Sigmoid colon (tissue), 7 donors: Measurements from ENCODE around the gene FARSA. TPM values are rescaled to one million over a fixed set of nuclear protein-coding genes. Genes with fewer than 3 reads are reported as not detected.

Experiments
- DNase-seq: peaks from one replicate; pipeline ENCODE4 v3.0.0-alpha.2; 2019
- H3K27ac ChIP-seq, 4 donors: fragments of 200-600 bp; sonication (generic); one replicate each; pipeline ENCODE4 v1.5.1; 2016 to 2019; ENCODE audit warnings: mild to moderate bottlenecking in 1 of 4
- H3K27me3 ChIP-seq, 3 donors: fragments of 200-600 bp; sonication (generic); one replicate each; pipeline ENCODE4 v1.5.1; 2019; ENCODE audit warnings: mild to moderate bottlenecking in 1 of 3
- H3K36me3 ChIP-seq, 4 donors: fragments of 200-600 bp; sonication (generic); one replicate each; pipeline ENCODE4 v1.5.1; 2016 to 2019
- H3K4me1 ChIP-seq, 4 donors: fragments of 200-600 bp; sonication (generic); one replicate each; pipeline ENCODE4 v1.5.1; 2017 to 2019
- H3K4me3 ChIP-seq, 4 donors: fragments of 200-600 bp; sonication (generic); one replicate each; pipeline ENCODE4 v1.5.1; 2017 to 2019; ENCODE audit warnings: mild to moderate bottlenecking in 2 of 4, moderate library complexity in 1 of 4
- H3K9me3 ChIP-seq, 4 donors: fragments of 200-600 bp in 3 of 4; sonication (generic) in 3 of 4; one replicate each; pipeline versions ENCODE4 v1.5.1 to v1.6.1; 2013 to 2019
- EP300 ChIP-seq, 4 donors: sonication (generic); formaldehyde crosslinking; IDR thresholded peaks; one replicate each; pipeline ENCODE4 v1.6.1; 2017; ENCODE audit warnings: antibody characterized with exemption in 4 of 4
- POLR2A ChIP-seq, 2 donors: fragments of 450-650 bp; IDR thresholded peaks; one replicate each; pipeline ENCODE4 v1.6.1; 2016; ENCODE audit warnings: antibody characterized with exemption in 2 of 2, mild to moderate bottlenecking in 2 of 2, moderate library complexity in 2 of 2
- POLR2AphosphoS5 ChIP-seq, 4 donors: sonication (generic); formaldehyde crosslinking; IDR thresholded peaks; one replicate each; pipeline ENCODE4 v1.6.1; 2017; ENCODE audit warnings: antibody characterized with exemption in 4 of 4
- WGBS, 2 donors: extraction: QIAGEN DNeasy Blood & Tissue Kit; methylation state at CpG; one replicate each; pipeline ENCODE4 v1.1.7; 2013; 5-methylcytosine and 5-hydroxymethylcytosine counted together
- intact Hi-C: fragments of 100-400 bp; cut with DNase I; formaldehyde crosslinking; loops from one replicate; pipeline ENCODE4 v1.15.1; 2023
- polyA plus RNA-seq, 3 donors: library from polyadenylated mRNA; stranded (reverse); fragments of 200-250 nt; gene quantifications; one replicate each; pipeline ENCODE4 v1.2.3, GENCODE V29; 2013
- total RNA-seq, 4 donors: library from RNA; depleted of rRNA; stranded (reverse); fragments of >200 nt; gene quantifications; one replicate each; pipeline ENCODE4 v1.1.0, GENCODE V29; 2016
- TF ChIP-seq, protein P1 (sequence below), 4 experiments: fragments of 450-650 bp in 3 of 4; fragments of 200-600 bp in 1 of 4; IDR thresholded peaks; one replicate each; pipeline ENCODE4 v1.5.1; 2016 to 2019; ENCODE audit warnings: antibody characterized with exemption in 4 of 4, mild to moderate bottlenecking in 3 of 4, moderate library complexity in 2 of 4
- donor health status: healthy with polysubstance abuse.
- donor health status: Bipolar disorder and iron deficiency.
- donor health status: healthy.

FARSA gene
- total and polyA plus RNA-seq, 7 donors, result 21.4 to 86.8 (median 31.6) TPM

DNA sequence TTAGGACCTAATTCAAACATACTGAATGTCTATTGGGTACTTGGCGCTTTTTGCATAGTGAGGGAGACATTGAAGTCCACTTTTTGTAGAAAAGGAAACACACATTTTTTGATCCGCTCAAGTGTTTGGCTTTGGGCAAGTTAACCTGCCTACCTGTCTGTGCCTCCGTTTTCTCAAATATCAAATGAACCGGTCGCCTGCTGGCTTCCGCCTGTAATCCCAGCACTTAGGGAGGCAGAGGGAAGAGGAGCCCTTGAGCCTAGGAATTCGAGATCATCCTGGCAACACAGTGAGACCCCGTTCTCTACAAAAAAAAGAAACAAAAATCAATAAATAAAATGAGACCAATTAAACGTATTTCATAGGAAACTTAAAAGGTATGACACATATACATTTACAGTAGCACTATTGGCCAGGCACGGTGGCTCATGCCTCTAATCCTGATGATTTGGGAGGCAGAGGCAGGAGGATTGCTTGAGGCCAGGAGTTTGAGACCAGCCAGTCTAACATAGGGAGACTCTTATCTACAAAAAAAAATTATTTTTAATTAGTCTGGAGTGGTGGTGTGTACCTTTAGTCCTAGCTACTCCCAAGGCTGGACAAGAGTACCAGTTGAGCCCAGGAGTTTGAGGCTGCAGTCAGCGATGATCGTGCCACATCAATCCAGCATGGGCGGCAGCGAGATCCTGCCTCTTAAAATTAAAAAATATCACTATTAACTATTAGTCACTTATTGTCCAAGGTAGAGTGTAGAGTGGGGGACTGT, 13.4 kb upstream of the FARSA start:
- intact Hi-C loops, result loop anchor here (5.0 kb wide), 1 partner anchor 60 kb away; the partner anchor contains the start of gene KLF1

DNA sequence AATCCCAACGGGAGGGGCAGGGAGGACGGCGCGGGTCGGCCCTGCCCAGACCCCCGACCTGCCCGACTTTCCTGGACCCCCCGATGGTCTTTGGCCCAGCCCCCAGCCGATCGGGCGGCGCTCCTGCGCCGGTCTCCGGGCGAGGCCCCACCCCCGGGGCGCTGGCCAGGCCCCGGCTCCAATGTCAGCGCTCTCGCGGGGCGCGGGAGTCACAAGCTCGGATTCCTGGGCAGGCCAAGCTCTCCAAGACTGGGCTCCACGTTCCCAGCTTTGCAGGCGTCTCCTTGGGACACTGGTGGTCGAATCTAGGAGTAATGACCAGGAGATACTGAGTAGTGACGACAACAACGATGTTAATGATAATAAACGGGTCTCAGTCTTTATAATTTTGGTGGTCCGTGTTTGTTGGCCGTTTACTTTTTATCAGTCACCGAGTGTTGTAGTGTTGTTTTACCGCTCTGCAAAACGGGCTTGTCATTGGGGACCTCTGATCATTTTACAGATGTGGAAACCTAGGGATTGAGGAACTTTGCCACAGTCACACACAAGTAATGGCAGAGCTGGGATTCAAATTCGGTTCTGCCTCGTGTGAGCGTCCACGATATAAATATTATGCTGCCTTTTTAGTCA, 12.7 kb upstream of the FARSA start:
- TF ChIP-seq EP300 (IDR thresholded peaks at IDR 0.05) (no peak), POLR2A (IDR thresholded peaks at IDR 0.05) (no peak), POLR2AphosphoS5 (IDR thresholded peaks at IDR 0.05) (no peak)
- TF ChIP-seq, protein P1, sequence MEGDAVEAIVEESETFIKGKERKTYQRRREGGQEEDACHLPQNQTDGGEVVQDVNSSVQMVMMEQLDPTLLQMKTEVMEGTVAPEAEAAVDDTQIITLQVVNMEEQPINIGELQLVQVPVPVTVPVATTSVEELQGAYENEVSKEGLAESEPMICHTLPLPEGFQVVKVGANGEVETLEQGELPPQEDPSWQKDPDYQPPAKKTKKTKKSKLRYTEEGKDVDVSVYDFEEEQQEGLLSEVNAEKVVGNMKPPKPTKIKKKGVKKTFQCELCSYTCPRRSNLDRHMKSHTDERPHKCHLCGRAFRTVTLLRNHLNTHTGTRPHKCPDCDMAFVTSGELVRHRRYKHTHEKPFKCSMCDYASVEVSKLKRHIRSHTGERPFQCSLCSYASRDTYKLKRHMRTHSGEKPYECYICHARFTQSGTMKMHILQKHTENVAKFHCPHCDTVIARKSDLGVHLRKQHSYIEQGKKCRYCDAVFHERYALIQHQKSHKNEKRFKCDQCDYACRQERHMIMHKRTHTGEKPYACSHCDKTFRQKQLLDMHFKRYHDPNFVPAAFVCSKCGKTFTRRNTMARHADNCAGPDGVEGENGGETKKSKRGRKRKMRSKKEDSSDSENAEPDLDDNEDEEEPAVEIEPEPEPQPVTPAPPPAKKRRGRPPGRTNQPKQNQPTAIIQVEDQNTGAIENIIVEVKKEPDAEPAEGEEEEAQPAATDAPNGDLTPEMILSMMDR (IDR thresholded peaks at IDR 0.05), result no peak
- H3K27ac ChIP-seq, result peak overlapping the region; percentile 93 to 99 (median 96)
- no peaks in the 10 kb centered on the region for H3K9me3 ChIP-seq
- no peaks in the 10 kb centered on the region for H3K27me3 ChIP-seq
- peaks cover 0 to 46% (median 22%) of the 10 kb centered on the region in 4 donors for H3K4me1 ChIP-seq
- H3K36me3 ChIP-seq, result peaks cover 48 to 73% (median 57%) of the 10 kb centered on the region in 4 donors
- intact Hi-C loops, result loop anchor here (5.0 kb wide), 1 partner anchor 59 kb away; the partner anchor contains the start of gene KLF1
- WGBS, 2 donors, result 0 to 1% methylated on average over 40 of the region's 40 CpGs
- H3K4me3 ChIP-seq, result peak overlapping the region; percentile 88 to 100 (median 93)
- DNase-seq, result peak; percentile 85

More for the DNA sequence above, 13.4 kb upstream of the FARSA start:
- H3K27me3 ChIP-seq, result no peaks in the 10 kb centered on the region
- H3K4me3 ChIP-seq, result peak overlapping the region; percentile 88 to 100 (median 93)
- H3K9me3 ChIP-seq, result no peaks in the 10 kb centered on the region
- DNase-seq, result no peak
- peaks cover 42 to 73% (median 57%) of the 10 kb centered on the region in 4 donors for H3K36me3 ChIP-seq
- TF ChIP-seq EP300 (IDR thresholded peaks at IDR 0.05), result no peak
- no peak for TF ChIP-seq POLR2AphosphoS5 (IDR thresholded peaks at IDR 0.05)
- TF ChIP-seq POLR2A (IDR thresholded peaks at IDR 0.05), result no peak
- TF ChIP-seq, protein P1 (IDR thresholded peaks at IDR 0.05), result no peak
- WGBS, 2 donors, result 61 to 71% methylated on average over 14 of the region's 14 CpGs
- peak overlapping the region; percentile 93 to 99 (median 96) for H3K27ac ChIP-seq
- H3K4me1 ChIP-seq, result peaks cover 0 to 38% (median 19%) of the 10 kb centered on the region in 4 donors

DNA sequence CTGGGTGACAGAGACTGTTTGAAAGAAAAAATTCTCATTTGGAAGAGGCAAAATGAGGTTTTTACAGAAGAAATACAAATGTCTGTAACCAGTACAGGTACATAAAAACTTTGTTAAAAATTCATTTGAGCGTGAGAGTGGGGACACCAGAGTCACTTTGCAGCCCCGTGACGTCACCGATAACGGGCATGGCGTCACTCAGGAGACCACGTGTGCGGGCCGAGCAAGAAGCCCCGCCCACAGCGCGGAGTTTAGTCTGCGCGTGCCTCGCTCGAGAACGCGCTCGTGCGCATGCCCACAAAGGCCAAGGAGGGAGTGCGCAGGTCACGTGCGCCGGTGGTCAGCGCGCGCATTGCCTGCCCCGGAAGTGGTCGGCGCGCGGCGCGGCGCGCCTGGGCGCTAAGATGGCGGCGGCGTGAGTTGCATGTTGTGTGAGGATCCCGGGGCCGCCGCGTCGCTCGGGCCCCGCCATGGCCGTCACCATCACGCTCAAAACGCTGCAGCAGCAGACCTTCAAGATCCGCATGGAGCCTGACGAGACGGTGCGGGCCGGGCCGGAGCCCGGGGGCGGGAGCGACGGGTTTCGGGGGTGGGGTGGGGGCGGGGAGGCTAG, 12.1 kb upstream of the FARSA start, which contains the start of gene RAD23A:
Gene RAD23A (plus strand): TSS at position 384 of the 613 bp plus-strand sequence. CDS start 87 bp downstream, at position 471.
- Histone ChIP-seq H3K27ac (peak within 1 kb of the TSS; percentile 93 to 99 (median 96)), H3K27me3 (no peaks in the 10 kb centered on the region), H3K4me3 (peak within 1 kb of the TSS; percentile 88 to 100 (median 93)), H3K4me1 (peaks cover 0 to 52% (median 27%) of the 10 kb centered on the region in 4 donors), H3K9me3 (no peaks in the 10 kb centered on the region), H3K36me3 (peaks cover 52 to 73% (median 60%) of the 10 kb centered on the region in 4 donors)
- peak; percentile 99 for DNase-seq
- intact Hi-C loops, result loop anchor here (5.0 kb wide), 1 partner anchor 58 kb away; the partner anchor contains the start of gene KLF1
- 0 to 1% methylated on average over 62 of the region's 62 CpGs for WGBS, 2 donors
- TF ChIP-seq POLR2A (IDR thresholded peaks at IDR 0.05), result peak; percentile 79 to 87
- peak; percentile 92 to 99 (median 98) for TF ChIP-seq POLR2AphosphoS5 (IDR thresholded peaks at IDR 0.05)
- peak in 1 of 4 donors; percentile 62 for TF ChIP-seq EP300 (IDR thresholded peaks at IDR 0.05)
- TF ChIP-seq, protein P1 (IDR thresholded peaks at IDR 0.05), result no peak

DNA sequence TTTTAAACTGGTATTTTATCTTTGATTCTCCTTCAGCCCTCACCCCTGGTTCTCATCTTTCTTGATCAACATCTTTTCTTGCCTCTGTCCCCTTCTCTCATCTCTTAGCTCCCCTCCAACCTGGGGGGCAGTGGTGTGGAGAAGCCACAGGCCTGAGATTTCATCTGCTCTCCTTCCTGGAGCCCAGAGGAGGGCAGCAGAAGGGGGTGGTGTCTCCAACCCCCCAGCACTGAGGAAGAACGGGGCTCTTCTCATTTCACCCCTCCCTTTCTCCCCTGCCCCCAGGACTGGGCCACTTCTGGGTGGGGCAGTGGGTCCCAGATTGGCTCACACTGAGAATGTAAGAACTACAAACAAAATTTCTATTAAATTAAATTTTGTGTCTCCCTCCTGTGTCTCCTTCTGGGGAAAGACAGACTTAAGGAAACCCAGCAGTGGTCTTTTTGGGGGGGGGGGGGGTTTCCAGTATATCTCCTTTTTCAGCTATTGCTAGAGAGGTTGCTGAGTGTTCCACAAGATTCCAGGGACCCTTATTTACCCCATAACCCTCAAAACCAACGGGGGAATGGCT, 10.7 kb upstream of the FARSA start:
- H3K27me3 ChIP-seq, result no peaks in the 10 kb centered on the region
- peak overlapping the region in 3 of 4 donors; percentile 93 to 99 (median 95) for H3K27ac ChIP-seq
- no peak overlapping the region for H3K4me3 ChIP-seq
- TF ChIP-seq, protein P1 (IDR thresholded peaks at IDR 0.05), result no peak
- TF ChIP-seq POLR2AphosphoS5 (IDR thresholded peaks at IDR 0.05) (no peak), EP300 (IDR thresholded peaks at IDR 0.05) (no peak), POLR2A (IDR thresholded peaks at IDR 0.05) (no peak)
- 60 to 74% methylated on average over 2 of the region's 2 CpGs for WGBS, 2 donors
- H3K9me3 ChIP-seq, result no peaks in the 10 kb centered on the region
- no peak for DNase-seq
- peaks cover 0 to 66% (median 40%) of the 10 kb centered on the region in 4 donors for H3K4me1 ChIP-seq
- intact Hi-C loops, result no loop called here
- H3K36me3 ChIP-seq, result peaks cover 47 to 72% (median 54%) of the 10 kb centered on the region in 4 donors
